Skeletal muscle tissue (tissue), 4 donors: ENCODE results near the gene FAM171A1. TPM values are rescaled to one million over a fixed set of nuclear protein-coding genes. Genes with fewer than 3 reads are reported as not detected.
"Not testable (repeated sequence)": the region's sequence is repeated elsewhere in the genome, so short reads cannot be mapped to it uniquely, and the experiment has no call there.

ENCODE experiments used
- H3K27ac ChIP-seq: one replicate; pipeline ENCODE4 v1.7.0; 2013; ENCODE audit warnings: mild to moderate bottlenecking, low read depth, low read length, inconsistent platforms
- H3K27me3 ChIP-seq, 3 donors: one replicate each; pipeline ENCODE4 v1.7.0; 2013; ENCODE audit warnings: low read length in 3 of 3; ENCODE audit not compliant: control insufficient read depth in 3 of 3, insufficient read depth in 3 of 3
- H3K36me3 ChIP-seq, 3 donors: one replicate each; pipeline ENCODE4 v1.7.0; 2013; ENCODE audit warnings: low read length in 3 of 3; ENCODE audit not compliant: control insufficient read depth in 3 of 3, insufficient read depth in 3 of 3
- H3K4me1 ChIP-seq, 3 donors: one replicate each; pipeline ENCODE4 v1.7.0; 2013; ENCODE audit warnings: low read length in 3 of 3, mild to moderate bottlenecking in 3 of 3; ENCODE audit not compliant: control insufficient read depth in 3 of 3, insufficient read depth in 3 of 3
- H3K4me3 ChIP-seq, 3 donors: one replicate each; pipeline ENCODE4 v1.7.0; 2013; ENCODE audit warnings: low read length in 3 of 3
- H3K9ac ChIP-seq, 3 donors: one replicate each; pipeline ENCODE4 v1.7.0; 2013; ENCODE audit warnings: low read length in 3 of 3, mild to moderate bottlenecking in 3 of 3, moderate library complexity in 2 of 3, low read depth in 1 of 3
- H3K9me3 ChIP-seq, 3 donors: one replicate each; pipeline ENCODE4 v1.7.0; 2013; ENCODE audit warnings: low read length in 3 of 3; ENCODE audit not compliant: control insufficient read depth in 3 of 3
- total RNA-seq: library from RNA; depleted of rRNA; stranded (reverse); fragments of >200 nt; gene quantifications from one replicate; pipeline ENCODE4 v1.2.3, GENCODE V29; 2014
- donor health status: Osteomylitis.

The FAM171A1 gene
- total RNA-seq, 1 donor from 2014 or later = 11.0 TPM

- not testable (repeated sequence) for H3K36me3 ChIP-seq, H3K27me3 ChIP-seq, H3K27ac ChIP-seq, H3K9me3 ChIP-seq, H3K9ac ChIP-seq, H3K4me3 ChIP-seq, H3K4me1 ChIP-seq
Observed at GRCh38 chr10:15269838-15270237, 101.3 kb downstream of the FAM171A1 start.

- Histone ChIP-seq H3K4me1 (no peaks in the 10 kb centered on the region), H3K36me3 (no peaks in the 10 kb centered on the region), H3K27me3 (no peaks in the 10 kb centered on the region), H3K27ac (no peak overlapping the region), H3K9me3 (no peaks in the 10 kb centered on the region), H3K9ac (no peak overlapping the region), H3K4me3 (no peak overlapping the region)
Observed at GRCh38 chr10:15267496-15267895, 103.6 kb downstream of the FAM171A1 start.

GRCh38 chr10:15266117-15266516, 105.0 kb downstream of the FAM171A1 start:
- no peak overlapping the region for H3K9ac ChIP-seq
- H3K27me3 ChIP-seq = no peaks in the 10 kb centered on the region
- no peak overlapping the region for H3K4me3 ChIP-seq
- no peak overlapping the region for H3K27ac ChIP-seq
- H3K36me3 ChIP-seq = no peaks in the 10 kb centered on the region
- H3K4me1 ChIP-seq = no peaks in the 10 kb centered on the region
- no peaks in the 10 kb centered on the region for H3K9me3 ChIP-seq

GRCh38 chr10:15265558-15265957, 105.5 kb downstream of the FAM171A1 start:
- no peaks in the 10 kb centered on the region for H3K4me1 ChIP-seq
- H3K27me3 ChIP-seq = no peaks in the 10 kb centered on the region
- H3K36me3 ChIP-seq = no peaks in the 10 kb centered on the region
- H3K9me3 ChIP-seq = no peaks in the 10 kb centered on the region
- no peak overlapping the region for H3K9ac ChIP-seq
- H3K27ac ChIP-seq = no peak overlapping the region
- H3K4me3 ChIP-seq = no peak overlapping the region

- H3K27me3 ChIP-seq = no peaks in the 10 kb centered on the region
- H3K36me3 ChIP-seq = no peaks in the 10 kb centered on the region
- no peak overlapping the region for H3K9ac ChIP-seq
Observed at GRCh38 chr10:15265056-15265455, 106.0 kb downstream of the FAM171A1 start.

GRCh38 chr10:15263657-15264323, 107.3 kb downstream of the FAM171A1 start:
- H3K36me3 ChIP-seq = no peaks in the 10 kb centered on the region
- no peaks in the 10 kb centered on the region for H3K9me3 ChIP-seq
- no peak overlapping the region for H3K4me3 ChIP-seq
- no peaks in the 10 kb centered on the region for H3K27me3 ChIP-seq
- no peaks in the 10 kb centered on the region for H3K4me1 ChIP-seq
- H3K9ac ChIP-seq = no peak overlapping the region
- H3K27ac ChIP-seq = no peak overlapping the region

More at GRCh38 chr10:15265056-15265455, 106.0 kb downstream of the FAM171A1 start:
- H3K4me1 ChIP-seq = no peaks in the 10 kb centered on the region
- no peaks in the 10 kb centered on the region for H3K9me3 ChIP-seq
- H3K27ac ChIP-seq = no peak overlapping the region
- H3K4me3 ChIP-seq = no peak overlapping the region

GRCh38 chr10:15262036-15262713, 108.9 kb downstream of the FAM171A1 start:
- H3K9ac ChIP-seq = no peak overlapping the region
- H3K36me3 ChIP-seq = no peaks in the 10 kb centered on the region
- H3K9me3 ChIP-seq = no peaks in the 10 kb centered on the region
- H3K4me1 ChIP-seq = no peaks in the 10 kb centered on the region
- no peaks in the 10 kb centered on the region for H3K27me3 ChIP-seq
- H3K27ac ChIP-seq = no peak overlapping the region
- no peak overlapping the region for H3K4me3 ChIP-seq

- Histone ChIP-seq H3K36me3 (no peaks in the 10 kb centered on the region), H3K4me1 (no peaks in the 10 kb centered on the region), H3K27me3 (no peaks in the 10 kb centered on the region), H3K27ac (no peak overlapping the region), H3K4me3 (no peak overlapping the region), H3K9ac (no peak overlapping the region), H3K9me3 (no peaks in the 10 kb centered on the region)
Observed at GRCh38 chr10:15259136-15259535, 112.0 kb downstream of the FAM171A1 start.

GRCh38 chr10:15258255-15258654, 112.8 kb downstream of the FAM171A1 start:
- H3K4me1 ChIP-seq = no peaks in the 10 kb centered on the region
- H3K27ac ChIP-seq = no peak overlapping the region
- no peaks in the 10 kb centered on the region for H3K36me3 ChIP-seq
- H3K27me3 ChIP-seq = no peaks in the 10 kb centered on the region
- H3K4me3 ChIP-seq = no peak overlapping the region
- no peak overlapping the region for H3K9ac ChIP-seq
- no peaks in the 10 kb centered on the region for H3K9me3 ChIP-seq

- H3K4me3 ChIP-seq = no peak overlapping the region
- H3K27me3 ChIP-seq = no peaks in the 10 kb centered on the region
- no peak overlapping the region for H3K9ac ChIP-seq
- H3K36me3 ChIP-seq = no peaks in the 10 kb centered on the region
- no peaks in the 10 kb centered on the region for H3K4me1 ChIP-seq
- H3K9me3 ChIP-seq = no peaks in the 10 kb centered on the region
- H3K27ac ChIP-seq = no peak overlapping the region
Observed at GRCh38 chr10:15255961-15256360, 115.1 kb downstream of the FAM171A1 start.
